Activated naive CD4-positive, alpha-beta T cell treated with anti-CD3 and anti-CD28 coated beads for 36 hours (primary cell): Measurements from ENCODE around the gene LBP. TPM values are rescaled to one million over a fixed set of nuclear protein-coding genes. Genes with fewer than 3 reads are reported as not detected.
A peak's percentile ranks its signal among the peaks of the same experiment; 100 is the strongest.
"Not testable (repeated sequence)": the region's sequence is repeated elsewhere in the genome, so short reads cannot be mapped to it uniquely, and the experiment has no call there.

Source experiments
- CTCF ChIA-PET: fragments of 350-600 bp; sonication (Branson Sonifier 250); formaldehyde crosslinking; loops from one replicate; lab custom pipeline; 2021; ENCODE audit warnings: antibody characterized with exemption; lab: Charles Lee
- DNase-seq: peaks from one replicate; pipeline ENCODE4 v3.0.0-alpha.2; 2020
- H3K27ac Mint-ChIP-seq: one replicate; pipeline ENCODE4 v1.8.0; 2021; ENCODE audit warnings: mild to moderate bottlenecking, mixed read lengths
- H3K27me3 Mint-ChIP-seq: one replicate; pipeline ENCODE4 v1.8.0; 2021; ENCODE audit warnings: low read depth, mixed read lengths
- H3K36me3 Mint-ChIP-seq: one replicate; pipeline ENCODE4 v1.8.0; 2021; ENCODE audit warnings: low read depth, mixed read lengths
- H3K4me1 Mint-ChIP-seq: one replicate; pipeline ENCODE4 v1.8.0; 2021; ENCODE audit warnings: low read depth, mixed read lengths
- H3K4me3 Mint-ChIP-seq: one replicate; pipeline ENCODE4 v1.8.0; 2021; ENCODE audit warnings: mild to moderate bottlenecking, moderate library complexity, mixed read lengths
- H3K9me3 Mint-ChIP-seq: one replicate; pipeline ENCODE4 v1.8.0; 2021; ENCODE audit warnings: mixed read lengths
- intact Hi-C: fragments of 100-400 bp; cut with micrococcal nuclease; formaldehyde crosslinking; loops from one replicate; pipeline ENCODE4 v1.15.1; 2023
- total RNA-seq, 2 experiments: library from RNA; stranded (reverse); gene quantifications; one replicate each; pipeline ENCODE4 v1.2.3, GENCODE V29; 2021

LBP gene
- total RNA-seq, 2 experiments from 2014 or later, result not detected

GRCh38 chr20:38307371-38308046 is 38.8 kb upstream of the LBP start:
- H3K36me3 Mint-ChIP-seq, result no peaks in the 10 kb centered on the region
- H3K9me3 Mint-ChIP-seq, result no peaks in the 10 kb centered on the region
- no peak overlapping the region for H3K27ac Mint-ChIP-seq
- H3K4me1 Mint-ChIP-seq, result peaks cover 8% of the 10 kb centered on the region
- H3K27me3 Mint-ChIP-seq, result peaks cover 41% of the 10 kb centered on the region
- DNase-seq, result no peak
- H3K4me3 Mint-ChIP-seq, result no peak overlapping the region
- CTCF ChIA-PET, result no interaction called here
- intact Hi-C loops, result no loop called here

- CTCF ChIA-PET, result no interaction called here
- intact Hi-C loops, result no loop called here
- Mint-ChIP-seq H3K4me3 (no peak overlapping the region), H3K4me1 (peaks cover 8% of the 10 kb centered on the region), H3K27ac (no peak overlapping the region), H3K36me3 (no peaks in the 10 kb centered on the region), H3K27me3 (peaks cover 36% of the 10 kb centered on the region), H3K9me3 (no peaks in the 10 kb centered on the region)
- no peak for DNase-seq
Observed at GRCh38 chr20:38308047-38308438, 38.2 kb upstream of the LBP start.

- no peak overlapping the region for H3K4me3 Mint-ChIP-seq
- H3K4me1 Mint-ChIP-seq, result peaks cover 8% of the 10 kb centered on the region
- DNase-seq, result no peak
- H3K27me3 Mint-ChIP-seq, result peaks cover 32% of the 10 kb centered on the region
- CTCF ChIA-PET, result no interaction called here
- H3K9me3 Mint-ChIP-seq, result no peaks in the 10 kb centered on the region
- no peak overlapping the region for H3K27ac Mint-ChIP-seq
- H3K36me3 Mint-ChIP-seq, result no peaks in the 10 kb centered on the region
- intact Hi-C loops, result no loop called here
Observed at GRCh38 chr20:38308447-38308846, 37.8 kb upstream of the LBP start.

- H3K27me3 Mint-ChIP-seq, result peaks cover 12% of the 10 kb centered on the region
- H3K9me3 Mint-ChIP-seq, result no peaks in the 10 kb centered on the region
- no peak overlapping the region for H3K27ac Mint-ChIP-seq
- CTCF ChIA-PET, result no interaction called here
- intact Hi-C loops, result no loop called here
- no peaks in the 10 kb centered on the region for H3K4me1 Mint-ChIP-seq
- no peak for DNase-seq
- no peak overlapping the region for H3K4me3 Mint-ChIP-seq
- H3K36me3 Mint-ChIP-seq, result no peaks in the 10 kb centered on the region
Observed at GRCh38 chr20:38311091-38311490, 35.2 kb upstream of the LBP start.

- intact Hi-C loops, result no loop called here
- Mint-ChIP-seq H3K4me3 (no peak overlapping the region), H3K27me3 (peaks cover 11% of the 10 kb centered on the region), H3K9me3 (no peaks in the 10 kb centered on the region), H3K36me3 (no peaks in the 10 kb centered on the region), H3K27ac (no peak overlapping the region), H3K4me1 (no peaks in the 10 kb centered on the region)
- CTCF ChIA-PET, result no interaction called here
- no peak for DNase-seq
Observed at GRCh38 chr20:38311491-38311890, 34.8 kb upstream of the LBP start.

- H3K9me3 Mint-ChIP-seq, result no peaks in the 10 kb centered on the region
- no peaks in the 10 kb centered on the region for H3K4me1 Mint-ChIP-seq
- intact Hi-C loops, result no loop called here
- no peak for DNase-seq
- no peak overlapping the region for H3K27ac Mint-ChIP-seq
- CTCF ChIA-PET, result no interaction called here
- no peak overlapping the region for H3K4me3 Mint-ChIP-seq
- H3K36me3 Mint-ChIP-seq, result no peaks in the 10 kb centered on the region
- H3K27me3 Mint-ChIP-seq, result peaks cover 9% of the 10 kb centered on the region
Observed at GRCh38 chr20:38313676-38314075, 32.6 kb upstream of the LBP start.

- CTCF ChIA-PET, H3K9me3 Mint-ChIP-seq, H3K36me3 Mint-ChIP-seq, H3K4me3 Mint-ChIP-seq, H3K27me3 Mint-ChIP-seq, intact Hi-C loops, H3K27ac Mint-ChIP-seq, DNase-seq, H3K4me1 Mint-ChIP-seq: not testable (repeated sequence)
Observed at GRCh38 chr20:38314350-38314749, 31.9 kb upstream of the LBP start.

GRCh38 chr20:38315290-38315966 is 30.9 kb upstream of the LBP start:
- Mint-ChIP-seq H3K27ac (no peak overlapping the region), H3K36me3 (no peaks in the 10 kb centered on the region), H3K4me1 (no peaks in the 10 kb centered on the region), H3K4me3 (no peak overlapping the region), H3K9me3 (no peaks in the 10 kb centered on the region), H3K27me3 (peaks cover 15% of the 10 kb centered on the region)
- intact Hi-C loops, result no loop called here
- DNase-seq, result no peak
- CTCF ChIA-PET, result no interaction called here

- intact Hi-C loops, result no loop called here
- no peaks in the 10 kb centered on the region for H3K9me3 Mint-ChIP-seq
Observed at GRCh38 chr20:38316341-38316740, 29.9 kb upstream of the LBP start.

GRCh38 chr20:38317422-38317821 is 28.9 kb upstream of the LBP start:
- intact Hi-C loops, result no loop called here
- Mint-ChIP-seq H3K27ac (no peak overlapping the region), H3K4me1 (no peaks in the 10 kb centered on the region), H3K36me3 (no peaks in the 10 kb centered on the region), H3K4me3 (no peak overlapping the region), H3K9me3 (no peaks in the 10 kb centered on the region), H3K27me3 (peaks cover 24% of the 10 kb centered on the region)
- DNase-seq, result no peak
- CTCF ChIA-PET, result interaction anchor here (1.8 kb wide), 1 partner anchor 12 kb away, joined by 5 read pairs; no protein-coding TSS in a partner anchor

More at GRCh38 chr20:38316341-38316740, 29.9 kb upstream of the LBP start:
- Mint-ChIP-seq H3K27ac (no peak overlapping the region), H3K36me3 (no peaks in the 10 kb centered on the region), H3K27me3 (peaks cover 20% of the 10 kb centered on the region), H3K4me1 (no peaks in the 10 kb centered on the region), H3K4me3 (no peak overlapping the region)
- no peak for DNase-seq
- CTCF ChIA-PET, result interaction anchor here (0.8 to 1.8 kb wide), 2 partner anchors 11 to 74 kb away, joined by 3 to 5 read pairs; no protein-coding TSS in a partner anchor

GRCh38 chr20:38320221-38320620 is 26.1 kb upstream of the LBP start:
- Mint-ChIP-seq H3K4me3 (no peak overlapping the region), H3K9me3 (no peaks in the 10 kb centered on the region), H3K4me1 (no peaks in the 10 kb centered on the region), H3K27ac (no peak overlapping the region), H3K27me3 (peaks cover 26% of the 10 kb centered on the region), H3K36me3 (no peaks in the 10 kb centered on the region)
- CTCF ChIA-PET, result interaction anchor here (0.6 kb wide), 1 partner anchor 54 kb away, joined by 3 read pairs; no protein-coding TSS in a partner anchor
- no peak for DNase-seq
- intact Hi-C loops, result no loop called here

GRCh38 chr20:38321959-38322598 is 24.2 kb upstream of the LBP start:
- Mint-ChIP-seq H3K27me3 (peaks cover 18% of the 10 kb centered on the region), H3K4me1 (no peaks in the 10 kb centered on the region), H3K36me3 (no peaks in the 10 kb centered on the region), H3K4me3 (no peak overlapping the region), H3K9me3 (no peaks in the 10 kb centered on the region), H3K27ac (no peak overlapping the region)
- CTCF ChIA-PET, result interaction anchor here (0.9 kb wide), 1 partner anchor 26 kb away, joined by 3 read pairs; no protein-coding TSS in a partner anchor
- intact Hi-C loops, result no loop called here
- DNase-seq, result peak; percentile 27
